Fibroblast of lung (primary cell): ENCODE measurements around the gene PILRA. TPM values are rescaled to one million over a fixed set of nuclear protein-coding genes. Genes with fewer than 3 reads are reported as not detected.
A peak's percentile ranks its signal among the peaks of the same experiment; 100 is the strongest.

ENCODE experiments used
- DNase-seq, 2 donors: peaks; one replicate each; pipeline versions ENCODE4 v3.0.0 to v3.0.0-alpha.2; 2010; ENCODE audit warnings: low read depth in 2 of 2
- H2AFZ ChIP-seq: 2 replicates; pipeline ENCODE4 v1.5.1; 2012; ENCODE audit warnings: low read length, control low read depth, inconsistent platforms
- H3K27ac ChIP-seq: 2 replicates; pipeline ENCODE4 v1.5.1; 2011; ENCODE audit warnings: low read length, control low read depth; ENCODE audit not compliant: insufficient read depth
- H3K27me3 ChIP-seq: 2 replicates; pipeline ENCODE4 v1.5.1; 2011; ENCODE audit warnings: mild to moderate bottlenecking, low read length; ENCODE audit not compliant: control insufficient read depth, insufficient read depth
- H3K36me3 ChIP-seq: 2 replicates; pipeline ENCODE4 v1.5.1; 2011; ENCODE audit warnings: low read length; ENCODE audit not compliant: control insufficient read depth, insufficient read depth
- H3K4me1 ChIP-seq: 2 replicates; pipeline ENCODE4 v1.5.1; 2011; ENCODE audit warnings: low read length; ENCODE audit not compliant: control insufficient read depth, insufficient read depth; ENCODE audit errors: extremely low read depth
- H3K4me2 ChIP-seq: 2 replicates; pipeline ENCODE4 v1.5.1; 2011; ENCODE audit warnings: low read length, control low read depth; ENCODE audit not compliant: insufficient read depth; ENCODE audit errors: extremely low read depth
- H3K4me3 ChIP-seq, 4 experiments: fragments of 200-600 bp in 1 of 4; sonication (generic) in 1 of 4; replicated peaks in 1 of 4; 2 replicates each; pipeline ENCODE4 v1.5.1; 2011 to 2016; ENCODE audit warnings: low read length in 4 of 4, low read depth in 3 of 4, mild to moderate bottlenecking in 3 of 4, control low read depth in 2 of 4, inconsistent platforms in 1 of 4, mixed read lengths in 1 of 4; ENCODE audit not compliant: insufficient read depth in 1 of 4; ENCODE audit errors: control extremely low read depth in 1 of 4
- H3K79me2 ChIP-seq: 2 replicates; pipeline ENCODE4 v1.5.1; 2012; ENCODE audit warnings: mild to moderate bottlenecking, low read length, inconsistent platforms; ENCODE audit not compliant: control insufficient read depth, insufficient read depth
- H3K9ac ChIP-seq: 2 replicates; pipeline ENCODE4 v1.5.1; 2011; ENCODE audit warnings: mild to moderate bottlenecking, low read length, control low read depth; ENCODE audit not compliant: insufficient read depth
- H3K9me3 ChIP-seq: 2 replicates; pipeline ENCODE4 v1.5.1; 2012; ENCODE audit warnings: low read depth, low read length; ENCODE audit not compliant: control insufficient read depth, insufficient read depth
- H4K20me1 ChIP-seq: 2 replicates; pipeline ENCODE4 v1.5.1; 2011; ENCODE audit warnings: low read length; ENCODE audit not compliant: control insufficient read depth, insufficient read depth; ENCODE audit errors: extremely low read depth
- CTCF ChIP-seq, 2 donors: IDR thresholded peaks in 1 of 2; conservative IDR thresholded peaks in 1 of 2; 1 replicate in 1 of 2; 2 replicates in 1 of 2; pipeline ENCODE4 v1.5.1; 2011 to 2012; ENCODE audit warnings: low read length in 2 of 2, control low read depth in 1 of 2, inconsistent platforms in 1 of 2, low read depth in 1 of 2, mild to moderate bottlenecking in 1 of 2
- EZH2 ChIP-seq: IDR thresholded peaks from 2 replicates; pipeline ENCODE4 v1.5.1; 2012; ENCODE audit warnings: low read length, control low read depth, mild to moderate bottlenecking; ENCODE audit errors: missing control alignments
- polyA plus RNA-seq, 2 donors: library from polyadenylated mRNA; depleted of rRNA in 1 of 2; stranded (reverse) in 1 of 2; unstranded in 1 of 2; fragments of >200 nt; gene quantifications; 2 replicates each; pipeline ENCODE4 v1.2.1, GENCODE V29; 2011 to 2012; ENCODE audit warnings: missing spikeins in 1 of 2
- total RNA-seq: library from RNA; depleted of rRNA; stranded (reverse); fragments of >200 nt; gene quantifications from 2 replicates; pipeline ENCODE4 v1.2.1, GENCODE V29; 2014

PILRA gene
- total and polyA plus RNA-seq, 2 donors (not counting 1 experiment from before 2014, with no cell fraction given): 0.15 to 0.33 TPM

GRCh38 chr7:100434297-100435144, 61.2 kb downstream of the PILRA start:
- H3K27ac ChIP-seq: no peak overlapping the region
- no peaks in the 10 kb centered on the region for H4K20me1 ChIP-seq
- no peaks in the 10 kb centered on the region for H3K9me3 ChIP-seq
- peak overlapping the region; percentile 86 for H3K4me2 ChIP-seq
- H3K4me1 ChIP-seq: peaks cover 6% of the 10 kb centered on the region
- H3K9ac ChIP-seq: no peak overlapping the region
- DNase-seq: no peak
- peaks cover 51% of the 10 kb centered on the region for H3K79me2 ChIP-seq
- no peaks in the 10 kb centered on the region for H3K27me3 ChIP-seq
- H2AFZ ChIP-seq: no peak overlapping the region
- H3K4me3 ChIP-seq: peak overlapping the region; percentile 58 to 85 (median 76)
- TF ChIP-seq CTCF (conservative IDR thresholded peaks at IDR 0.05 in 1 of 2, IDR thresholded peaks at IDR 0.05 in 1 of 2; ENCODE audit: low read depth in 1 of 2, low read length in 2 of 2) (no peak), EZH2 (no peak)
- peaks cover 15% of the 10 kb centered on the region for H3K36me3 ChIP-seq

GRCh38 chr7:100435401-100436304, 62.4 kb downstream of the PILRA start:
- Histone ChIP-seq H2AFZ (no peak overlapping the region), H3K4me2 (peak overlapping the region; percentile 89), H3K9ac (peak overlapping the region; percentile 91), H3K4me3 (peak overlapping the region; percentile 58 to 85 (median 76)), H4K20me1 (no peaks in the 10 kb centered on the region), H3K36me3 (peaks cover 15% of the 10 kb centered on the region), H3K79me2 (peaks cover 48% of the 10 kb centered on the region), H3K27me3 (no peaks in the 10 kb centered on the region), H3K27ac (peak overlapping the region; percentile 94), H3K9me3 (no peaks in the 10 kb centered on the region), H3K4me1 (peaks cover 11% of the 10 kb centered on the region)
- DNase-seq: peak in 1 of 2 donors; percentile 33
- TF ChIP-seq EZH2 (no peak), CTCF (conservative IDR thresholded peaks at IDR 0.05 in 1 of 2, IDR thresholded peaks at IDR 0.05 in 1 of 2; ENCODE audit: low read depth in 1 of 2, low read length in 2 of 2) (no peak)
